ENCODE data around the gene NLRC3.

NLRC3 gene

DNA sequence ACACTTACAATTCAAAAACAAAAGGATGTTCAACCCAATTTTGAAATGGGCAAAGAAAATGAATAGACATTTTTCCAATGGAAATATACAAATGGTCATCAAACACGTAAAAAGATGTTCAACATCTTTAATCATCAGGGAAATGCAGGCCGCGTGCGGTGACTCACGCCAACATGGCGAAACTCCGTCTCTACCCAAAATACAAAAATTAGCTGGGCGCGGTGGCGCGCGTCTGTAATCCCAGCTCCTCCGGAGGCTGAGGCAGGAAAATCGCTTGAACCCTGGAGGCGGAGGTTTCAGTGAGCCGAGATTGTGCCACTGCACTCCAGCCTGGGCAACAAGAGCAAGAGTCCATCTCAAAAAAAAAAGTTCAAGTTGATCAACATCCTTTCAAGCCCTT lies 78.2 kb downstream of the NLRC3 start:
- H3K36me3 ChIP-seq (ENCODE audit: insufficient read depth, insufficient read length, low read length), result peaks cover 3% of the 10 kb centered on the region
- no peaks in the 10 kb centered on the region for H3K9me3 ChIP-seq (ENCODE audit: insufficient read depth, low read length)
- H3K4me3 ChIP-seq (ENCODE audit: insufficient read length, low read depth), result no peak overlapping the region
- TF ChIP-seq ZNF274 (IDR thresholded peaks at IDR 0.05; ENCODE audit: low read depth, low read length) (no peak), SUZ12 (IDR thresholded peaks at IDR 0.05; ENCODE audit: extremely low read depth, insufficient read depth, insufficient read length) (no peak), YY1 (IDR thresholded peaks at IDR 0.05; ENCODE audit: insufficient read depth, insufficient read length) (no peak)
- H3K4me1 ChIP-seq (ENCODE audit: insufficient read depth, insufficient read length), result peaks cover 13% of the 10 kb centered on the region
- H3K9ac ChIP-seq (ENCODE audit: insufficient read length, low read depth), result no peak overlapping the region
- DNase-seq (ENCODE audit: low read depth, low spot score), result no peak
- H3K27me3 ChIP-seq (ENCODE audit: insufficient read depth, insufficient read length), result no peaks in the 10 kb centered on the region

DNA sequence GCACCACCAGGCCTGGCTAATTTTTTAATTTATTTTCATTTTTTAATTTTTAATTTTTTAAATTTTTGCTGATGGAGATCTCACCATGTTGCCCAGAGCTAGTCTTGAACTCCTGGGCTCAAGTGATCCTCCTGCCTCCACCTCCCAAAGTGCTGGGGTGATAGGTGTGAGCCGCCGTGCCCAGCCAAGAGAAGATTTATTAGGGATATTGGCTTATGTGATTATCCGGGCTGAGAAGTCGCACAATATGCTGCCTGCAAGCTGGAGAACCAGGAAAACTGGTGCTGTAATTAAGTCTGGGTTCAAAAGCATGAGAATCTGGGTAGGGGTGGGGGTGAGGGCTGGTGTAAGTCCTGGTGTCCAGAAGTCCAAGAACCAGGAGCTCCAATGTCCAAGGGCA lies 79.4 kb downstream of the NLRC3 start:
- H3K36me3 ChIP-seq (ENCODE audit: insufficient read depth, insufficient read length, low read length), result no peaks in the 10 kb centered on the region
- peaks cover 13% of the 10 kb centered on the region for H3K4me1 ChIP-seq (ENCODE audit: insufficient read depth, insufficient read length)
- H3K9ac ChIP-seq (ENCODE audit: insufficient read length, low read depth), result no peak overlapping the region
- TF ChIP-seq SUZ12 (IDR thresholded peaks at IDR 0.05; ENCODE audit: extremely low read depth, insufficient read depth, insufficient read length) (no peak), ZNF274 (IDR thresholded peaks at IDR 0.05; ENCODE audit: low read depth, low read length) (no peak), YY1 (IDR thresholded peaks at IDR 0.05; ENCODE audit: insufficient read depth, insufficient read length) (no peak)
- no peaks in the 10 kb centered on the region for H3K9me3 ChIP-seq (ENCODE audit: insufficient read depth, low read length)
- no peak overlapping the region for H3K4me3 ChIP-seq (ENCODE audit: insufficient read length, low read depth)
- no peaks in the 10 kb centered on the region for H3K27me3 ChIP-seq (ENCODE audit: insufficient read depth, insufficient read length)
- DNase-seq (ENCODE audit: low read depth, low spot score), result no peak

DNA sequence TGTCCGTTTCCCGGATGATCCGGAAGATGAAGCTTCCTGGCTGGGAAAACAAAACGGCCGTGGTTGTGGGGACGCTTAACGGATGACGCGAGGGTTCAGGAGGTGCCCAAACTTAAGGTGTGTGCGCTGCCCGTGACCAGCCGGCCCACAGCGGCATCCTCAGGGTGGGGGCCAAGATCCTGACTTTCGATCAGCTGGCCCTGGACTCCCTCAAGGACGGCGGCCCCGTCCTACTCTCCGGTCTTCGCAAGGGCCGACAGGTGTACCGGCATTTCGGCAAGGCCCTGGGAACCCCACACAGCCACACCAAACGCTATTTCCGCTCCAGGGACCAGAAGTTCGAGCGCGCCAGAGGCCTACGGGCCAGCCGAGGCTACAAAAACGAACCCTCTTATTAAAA lies 80.8 kb downstream of the NLRC3 start:
- Histone ChIP-seq H3K27me3 (ENCODE audit: insufficient read depth, insufficient read length) (no peaks in the 10 kb centered on the region), H3K36me3 (ENCODE audit: insufficient read depth, insufficient read length, low read length) (no peaks in the 10 kb centered on the region), H3K4me3 (ENCODE audit: insufficient read length, low read depth) (no peak overlapping the region), H3K9me3 (ENCODE audit: insufficient read depth, low read length) (no peaks in the 10 kb centered on the region), H3K9ac (ENCODE audit: insufficient read length, low read depth) (no peak overlapping the region), H3K4me1 (ENCODE audit: insufficient read depth, insufficient read length) (peaks cover 12% of the 10 kb centered on the region)
- TF ChIP-seq YY1 (IDR thresholded peaks at IDR 0.05; ENCODE audit: insufficient read depth, insufficient read length), result no peak
- no peak for TF ChIP-seq SUZ12 (IDR thresholded peaks at IDR 0.05; ENCODE audit: extremely low read depth, insufficient read depth, insufficient read length)
- TF ChIP-seq ZNF274 (IDR thresholded peaks at IDR 0.05; ENCODE audit: low read depth, low read length), result no peak
- DNase-seq (ENCODE audit: low read depth, low spot score), result no peak

DNA sequence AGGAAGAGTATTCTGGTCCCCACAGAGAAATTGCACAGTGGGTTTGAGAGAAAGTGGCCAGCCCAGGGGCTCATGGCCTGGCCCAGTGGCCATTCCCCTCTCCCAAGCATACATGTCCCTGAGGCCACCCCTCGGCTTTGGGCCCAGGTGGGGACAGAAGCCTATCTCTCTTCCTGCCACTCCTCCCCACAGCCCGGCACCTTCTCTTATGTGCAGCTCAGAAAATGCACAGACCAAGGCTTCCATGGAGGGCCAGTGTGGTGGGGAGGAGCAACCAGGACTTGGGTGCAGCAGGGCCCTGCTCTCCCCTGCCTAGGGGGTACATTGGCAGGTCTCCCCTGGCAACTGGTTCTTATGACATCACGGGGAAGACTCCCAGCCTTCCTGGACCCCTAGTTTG lies 82.0 kb downstream of the NLRC3 start, which contains the start of gene C16orf90:
TSS of gene C16orf90 (minus strand) at position 314 of the 400 bp plus-strand sequence. CDS start at position 246, 68 bp downstream.
- no peak for TF ChIP-seq ZNF274 (IDR thresholded peaks at IDR 0.05; ENCODE audit: low read depth, low read length)
- no peak for TF ChIP-seq YY1 (IDR thresholded peaks at IDR 0.05; ENCODE audit: insufficient read depth, insufficient read length)
- no peak for TF ChIP-seq SUZ12 (IDR thresholded peaks at IDR 0.05; ENCODE audit: extremely low read depth, insufficient read depth, insufficient read length)
- Histone ChIP-seq H3K36me3 (ENCODE audit: insufficient read depth, insufficient read length, low read length) (no peaks in the 10 kb centered on the region), H3K27me3 (ENCODE audit: insufficient read depth, insufficient read length) (no peaks in the 10 kb centered on the region), H3K9me3 (ENCODE audit: insufficient read depth, low read length) (no peaks in the 10 kb centered on the region), H3K4me3 (ENCODE audit: insufficient read length, low read depth) (no peak within 1 kb of the TSS), H3K9ac (ENCODE audit: insufficient read length, low read depth) (peak within 1 kb of the TSS; percentile 50), H3K4me1 (ENCODE audit: insufficient read depth, insufficient read length) (peaks cover 12% of the 10 kb centered on the region)
- no peak for DNase-seq (ENCODE audit: low read depth, low spot score)

- DNase-seq (ENCODE audit: low read depth, low spot score), result no peak
- Histone ChIP-seq H3K4me1 (ENCODE audit: insufficient read depth, insufficient read length) (peaks cover 13% of the 10 kb centered on the region), H3K4me3 (ENCODE audit: insufficient read length, low read depth) (no peak overlapping the region), H3K36me3 (ENCODE audit: insufficient read depth, insufficient read length, low read length) (no peaks in the 10 kb centered on the region), H3K27me3 (ENCODE audit: insufficient read depth, insufficient read length) (no peaks in the 10 kb centered on the region), H3K9ac (ENCODE audit: insufficient read length, low read depth) (peak overlapping the region; percentile 50), H3K9me3 (ENCODE audit: insufficient read depth, low read length) (no peaks in the 10 kb centered on the region)
- no peak for TF ChIP-seq YY1 (IDR thresholded peaks at IDR 0.05; ENCODE audit: insufficient read depth, insufficient read length)
- no peak for TF ChIP-seq ZNF274 (IDR thresholded peaks at IDR 0.05; ENCODE audit: low read depth, low read length)
- TF ChIP-seq SUZ12 (IDR thresholded peaks at IDR 0.05; ENCODE audit: extremely low read depth, insufficient read depth, insufficient read length), result no peak
Measured at GRCh38 chr16:3494386-3494973, 82.7 kb downstream of the NLRC3 start.

- H3K9me3 ChIP-seq (ENCODE audit: insufficient read depth, low read length), result no peaks in the 10 kb centered on the region
- H3K27me3 ChIP-seq (ENCODE audit: insufficient read depth, insufficient read length), result no peaks in the 10 kb centered on the region
- peaks cover 8% of the 10 kb centered on the region for H3K36me3 ChIP-seq (ENCODE audit: insufficient read depth, insufficient read length, low read length)
- TF ChIP-seq ZNF274 (IDR thresholded peaks at IDR 0.05; ENCODE audit: low read depth, low read length), result no peak
- no peak for TF ChIP-seq YY1 (IDR thresholded peaks at IDR 0.05; ENCODE audit: insufficient read depth, insufficient read length)
- TF ChIP-seq SUZ12 (IDR thresholded peaks at IDR 0.05; ENCODE audit: extremely low read depth, insufficient read depth, insufficient read length), result no peak
- no peak overlapping the region for H3K4me3 ChIP-seq (ENCODE audit: insufficient read length, low read depth)
- peak overlapping the region; percentile 32 for H3K9ac ChIP-seq (ENCODE audit: insufficient read length, low read depth)
- peaks cover 18% of the 10 kb centered on the region for H3K4me1 ChIP-seq (ENCODE audit: insufficient read depth, insufficient read length)
- DNase-seq (ENCODE audit: low read depth, low spot score), result no peak
Measured at GRCh38 chr16:3492356-3492755, 84.8 kb downstream of the NLRC3 start.

DNA sequence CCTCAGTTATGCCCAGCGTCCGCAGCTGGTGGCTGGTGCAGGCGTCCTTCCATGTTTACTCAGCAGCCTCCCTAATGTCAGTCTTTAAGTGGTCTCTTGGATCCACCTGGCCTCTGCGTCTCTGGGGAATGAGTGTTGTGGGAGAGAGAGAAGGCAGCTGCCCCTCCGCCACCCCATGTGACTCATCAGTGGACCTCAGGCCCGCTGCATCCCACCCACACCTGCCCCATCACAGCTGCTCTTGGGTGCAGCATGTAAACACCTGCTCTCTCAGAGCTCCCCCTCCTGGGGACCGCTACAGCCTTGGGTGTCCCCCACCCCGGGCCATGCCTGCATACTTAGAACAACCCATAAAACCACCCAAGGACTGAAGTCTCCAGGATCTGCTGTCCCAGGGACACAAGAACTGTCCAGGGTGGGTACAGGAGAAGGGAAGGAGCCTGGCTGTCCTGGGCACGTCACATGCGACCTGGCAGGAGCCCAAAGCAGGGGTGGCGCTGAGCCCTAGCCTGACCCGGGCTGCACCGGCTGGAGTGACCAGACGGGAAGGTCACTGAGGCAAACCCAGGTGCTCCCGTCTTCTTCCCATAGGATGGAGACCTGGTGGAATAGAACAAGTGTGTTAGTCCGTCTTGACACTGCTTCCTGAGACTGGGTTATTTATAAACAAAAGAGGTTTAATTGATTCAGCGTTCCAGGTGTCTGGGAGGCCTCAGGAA lies 86.1 kb downstream of the NLRC3 start:
- Histone ChIP-seq H3K4me3 (ENCODE audit: insufficient read length, low read depth) (no peak overlapping the region), H3K36me3 (ENCODE audit: insufficient read depth, insufficient read length, low read length) (peaks cover 20% of the 10 kb centered on the region), H3K9me3 (ENCODE audit: insufficient read depth, low read length) (no peaks in the 10 kb centered on the region), H3K4me1 (ENCODE audit: insufficient read depth, insufficient read length) (peaks cover 18% of the 10 kb centered on the region), H3K9ac (ENCODE audit: insufficient read length, low read depth) (no peak overlapping the region), H3K27me3 (ENCODE audit: insufficient read depth, insufficient read length) (no peaks in the 10 kb centered on the region)
- DNase-seq (ENCODE audit: low read depth, low spot score), result no peak
- no peak for TF ChIP-seq YY1 (IDR thresholded peaks at IDR 0.05; ENCODE audit: insufficient read depth, insufficient read length)
- TF ChIP-seq ZNF274 (IDR thresholded peaks at IDR 0.05; ENCODE audit: low read depth, low read length), result no peak
- no peak for TF ChIP-seq SUZ12 (IDR thresholded peaks at IDR 0.05; ENCODE audit: extremely low read depth, insufficient read depth, insufficient read length)
